PC-3 (cell line): ENCODE data around the gene MYH9.

Source experiments
- CTCF ChIP-seq: fragments of 300-600 bp; sonication (generic); conservative IDR thresholded peaks from 2 replicates; pipeline ENCODE4 v1.5.1; 2017; ENCODE audit warnings: antibody characterized with exemption, low read depth, mild to moderate bottlenecking, low read length
- EZH2phosphoT487 ChIP-seq: fragments of 300-600 bp; sonication (generic); IDR thresholded peaks from 2 replicates; pipeline ENCODE4 v1.6.1; 2018; ENCODE audit warnings: mild to moderate bottlenecking, antibody characterized with exemption, low read length, borderline replicate concordance

DNA sequence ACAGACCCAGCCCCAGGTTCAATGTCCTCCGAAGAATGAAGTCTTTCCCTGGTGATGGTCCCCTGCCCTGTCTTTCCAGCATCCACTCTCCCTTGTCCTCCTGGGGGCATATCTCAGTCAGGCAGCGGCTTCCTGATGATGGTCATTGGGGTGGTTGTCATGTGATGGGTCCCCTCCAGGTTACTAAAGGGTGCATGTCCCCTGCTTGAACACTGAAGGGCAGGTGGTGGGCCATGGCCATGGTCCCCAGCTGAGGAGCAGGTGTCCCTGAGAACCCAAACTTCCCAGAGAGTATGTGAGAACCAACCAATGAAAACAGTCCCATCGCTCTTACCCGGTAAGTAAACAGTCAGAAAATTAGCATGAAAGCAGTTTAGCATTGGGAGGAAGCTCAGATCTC is 120.7 kb downstream of the MYH9 start:
- TF ChIP-seq CTCF, result no peak
- TF ChIP-seq EZH2phosphoT487, result no peak
